A549 (cell line): ENCODE measurements around the gene RIN3.

Experiments used
- CEBPB ChIP-seq, 2 experiments: fragments of >200 bp in 1 of 2; sonication (Bioruptor Twin) in 1 of 2; formaldehyde crosslinking in 1 of 2; IDR thresholded peaks; 2 replicates each; pipeline ENCODE4 v1.6.1; 2012 to 2016
- EHMT2 ChIP-seq: fragments of 200-600 bp; sonication (generic); IDR thresholded peaks from 2 replicates; pipeline ENCODE4 v1.6.1; 2016; ENCODE audit warnings: antibody characterized with exemption, low read depth, mild to moderate bottlenecking, moderate library complexity
- JUN ChIP-seq, 2 experiments: fragments of >200 bp; sonication (Bioruptor Twin); formaldehyde crosslinking; IDR thresholded peaks; 2 replicates in 1 of 2; 3 replicates in 1 of 2; pipeline ENCODE4 v1.6.1; 2016 to 2017
- KDM5A ChIP-seq: fragments of 200-600 bp; sonication (generic); IDR thresholded peaks from 2 replicates; pipeline ENCODE4 v1.6.1; 2016; ENCODE audit warnings: antibody characterized with exemption, mild to moderate bottlenecking
- NPAS2 ChIP-seq: fragments of 250-450 bp; sonication (Bioruptor Pico); IDR thresholded peaks from 2 replicates; pipeline ENCODE4 v1.8.0; 2022; ENCODE audit warnings: mild to moderate bottlenecking, moderate library complexity, borderline replicate concordance
- RFX5 ChIP-seq: fragments of 450-650 bp; IDR thresholded peaks from 2 replicates; pipeline ENCODE4 v1.7.1; 2014; ENCODE audit warnings: antibody characterized with exemption, mild to moderate bottlenecking, moderate library complexity
- TP53 ChIP-seq: fragments of 250-450 bp; sonication (Bioruptor Pico); IDR thresholded peaks from 2 replicates; pipeline ENCODE4 v1.5.0; 2021; ENCODE audit warnings: mild to moderate bottlenecking, moderate library complexity
- TF ChIP-seq, protein P1 (sequence below): fragments of >200 bp; sonication (Bioruptor Twin); formaldehyde crosslinking; IDR thresholded peaks from 3 replicates; pipeline ENCODE4 v1.5.1; 2016

DNA sequence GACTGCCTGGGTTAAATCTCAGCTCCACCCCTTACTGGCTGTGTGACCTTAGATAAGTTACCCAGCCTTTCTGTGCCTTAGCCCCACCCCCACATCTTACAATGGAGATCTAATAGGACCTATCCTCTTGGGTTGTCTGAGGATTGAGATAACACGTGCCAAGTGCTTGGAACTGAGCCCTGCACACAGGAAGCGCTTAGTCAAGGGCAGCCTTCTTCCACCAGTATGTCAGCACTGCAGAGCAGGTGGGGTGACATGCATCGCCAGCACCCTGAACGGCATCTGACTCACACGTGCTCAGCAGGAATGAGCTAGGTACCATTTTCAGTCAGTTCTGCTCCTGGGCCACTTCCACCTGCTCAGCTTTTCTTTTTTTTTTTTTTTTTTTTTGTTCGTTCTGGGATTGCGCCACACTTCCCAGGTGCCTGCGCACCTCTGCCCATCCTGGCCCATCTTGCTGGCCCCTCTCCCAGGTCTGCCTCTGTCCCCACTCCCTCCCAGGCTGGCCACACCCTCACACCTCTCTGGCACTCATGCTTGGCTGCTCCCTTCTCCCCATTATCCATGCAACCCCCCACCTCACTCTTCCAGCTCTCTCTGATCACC is 215.3 kb downstream of the RIN3 start:
- TF ChIP-seq, protein P1, sequence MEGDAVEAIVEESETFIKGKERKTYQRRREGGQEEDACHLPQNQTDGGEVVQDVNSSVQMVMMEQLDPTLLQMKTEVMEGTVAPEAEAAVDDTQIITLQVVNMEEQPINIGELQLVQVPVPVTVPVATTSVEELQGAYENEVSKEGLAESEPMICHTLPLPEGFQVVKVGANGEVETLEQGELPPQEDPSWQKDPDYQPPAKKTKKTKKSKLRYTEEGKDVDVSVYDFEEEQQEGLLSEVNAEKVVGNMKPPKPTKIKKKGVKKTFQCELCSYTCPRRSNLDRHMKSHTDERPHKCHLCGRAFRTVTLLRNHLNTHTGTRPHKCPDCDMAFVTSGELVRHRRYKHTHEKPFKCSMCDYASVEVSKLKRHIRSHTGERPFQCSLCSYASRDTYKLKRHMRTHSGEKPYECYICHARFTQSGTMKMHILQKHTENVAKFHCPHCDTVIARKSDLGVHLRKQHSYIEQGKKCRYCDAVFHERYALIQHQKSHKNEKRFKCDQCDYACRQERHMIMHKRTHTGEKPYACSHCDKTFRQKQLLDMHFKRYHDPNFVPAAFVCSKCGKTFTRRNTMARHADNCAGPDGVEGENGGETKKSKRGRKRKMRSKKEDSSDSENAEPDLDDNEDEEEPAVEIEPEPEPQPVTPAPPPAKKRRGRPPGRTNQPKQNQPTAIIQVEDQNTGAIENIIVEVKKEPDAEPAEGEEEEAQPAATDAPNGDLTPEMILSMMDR = no peak
- TF ChIP-seq EHMT2 (no peak), NPAS2 (CRISPR knock-in tag) (no peak), TP53 (CRISPR knock-in tag) (no peak), KDM5A (no peak), JUN (IDR thresholded peaks at IDR 0.05) (no peak), CEBPB (IDR thresholded peaks at IDR 0.05) (peak; percentile 27; a peak in 2 of 4 replicates), RFX5 (no peak)
